ENCODE results near the gene SLCO3A1.

The SLCO3A1 gene

GRCh38 chr15:91890614-91891013 lies 37.1 kb downstream of the SLCO3A1 start:
- H3K36me3 ChIP-seq (ENCODE audit: control insufficient read depth in 2 of 2, insufficient read depth in 2 of 2, low read length in 2 of 2): no peaks in the 10 kb centered on the region
- H3K4me3 ChIP-seq (ENCODE audit: low read length in 2 of 2): no peak overlapping the region
- no peak overlapping the region for H3K27ac ChIP-seq (ENCODE audit: low read depth in 2 of 2, low read length in 2 of 2)
- no peak overlapping the region for H3K9ac ChIP-seq (ENCODE audit: low read depth in 1 of 2, low read length in 2 of 2)
- H3K27me3 ChIP-seq (ENCODE audit: control insufficient read depth in 2 of 2, insufficient read depth in 2 of 2, low read length in 2 of 2): no peaks in the 10 kb centered on the region
- H3K4me1 ChIP-seq (ENCODE audit: control insufficient read depth in 2 of 2, insufficient read depth in 2 of 2, low read length in 2 of 2): peaks cover 14 to 16% of the 10 kb centered on the region in 2 donors
- H3K9me3 ChIP-seq (ENCODE audit: control insufficient read depth in 2 of 2, low read length in 2 of 2): no peaks in the 10 kb centered on the region

- no peaks in the 10 kb centered on the region for H3K36me3 ChIP-seq (ENCODE audit: control insufficient read depth in 2 of 2, insufficient read depth in 2 of 2, low read length in 2 of 2)
- H3K9ac ChIP-seq (ENCODE audit: low read depth in 1 of 2, low read length in 2 of 2): no peak overlapping the region
- H3K9me3 ChIP-seq (ENCODE audit: control insufficient read depth in 2 of 2, low read length in 2 of 2): no peaks in the 10 kb centered on the region
- no peak overlapping the region for H3K27ac ChIP-seq (ENCODE audit: low read depth in 2 of 2, low read length in 2 of 2)
- no peaks in the 10 kb centered on the region for H3K27me3 ChIP-seq (ENCODE audit: control insufficient read depth in 2 of 2, insufficient read depth in 2 of 2, low read length in 2 of 2)
- H3K4me3 ChIP-seq (ENCODE audit: low read length in 2 of 2): no peak overlapping the region
- peaks cover 14 to 16% of the 10 kb centered on the region in 2 donors for H3K4me1 ChIP-seq (ENCODE audit: control insufficient read depth in 2 of 2, insufficient read depth in 2 of 2, low read length in 2 of 2)
These were observed 37.6 kb downstream of the SLCO3A1 start for GRCh38 chr15:91891101-91891500.

- Histone ChIP-seq H3K4me1 (ENCODE audit: control insufficient read depth in 2 of 2, insufficient read depth in 2 of 2, low read length in 2 of 2) (peaks cover 14 to 16% of the 10 kb centered on the region in 2 donors), H3K36me3 (ENCODE audit: control insufficient read depth in 2 of 2, insufficient read depth in 2 of 2, low read length in 2 of 2) (no peaks in the 10 kb centered on the region), H3K9ac (ENCODE audit: low read depth in 1 of 2, low read length in 2 of 2) (no peak overlapping the region), H3K27me3 (ENCODE audit: control insufficient read depth in 2 of 2, insufficient read depth in 2 of 2, low read length in 2 of 2) (no peaks in the 10 kb centered on the region), H3K27ac (ENCODE audit: low read depth in 2 of 2, low read length in 2 of 2) (no peak overlapping the region), H3K9me3 (ENCODE audit: control insufficient read depth in 2 of 2, low read length in 2 of 2) (no peaks in the 10 kb centered on the region), H3K4me3 (ENCODE audit: low read length in 2 of 2) (no peak overlapping the region)
These were observed 38.4 kb downstream of the SLCO3A1 start for GRCh38 chr15:91891788-91892345.

- Histone ChIP-seq H3K4me3 (ENCODE audit: low read length in 2 of 2) (no peak overlapping the region), H3K36me3 (ENCODE audit: control insufficient read depth in 2 of 2, insufficient read depth in 2 of 2, low read length in 2 of 2) (no peaks in the 10 kb centered on the region), H3K27ac (ENCODE audit: low read depth in 2 of 2, low read length in 2 of 2) (no peak overlapping the region), H3K9me3 (ENCODE audit: control insufficient read depth in 2 of 2, low read length in 2 of 2) (no peaks in the 10 kb centered on the region), H3K27me3 (ENCODE audit: control insufficient read depth in 2 of 2, insufficient read depth in 2 of 2, low read length in 2 of 2) (no peaks in the 10 kb centered on the region), H3K4me1 (ENCODE audit: control insufficient read depth in 2 of 2, insufficient read depth in 2 of 2, low read length in 2 of 2) (peaks cover 11 to 14% of the 10 kb centered on the region in 2 donors), H3K9ac (ENCODE audit: low read depth in 1 of 2, low read length in 2 of 2) (no peak overlapping the region)
These were observed 38.9 kb downstream of the SLCO3A1 start for GRCh38 chr15:91892436-91892835.

- Histone ChIP-seq H3K27me3 (ENCODE audit: control insufficient read depth in 2 of 2, insufficient read depth in 2 of 2, low read length in 2 of 2) (no peaks in the 10 kb centered on the region), H3K36me3 (ENCODE audit: control insufficient read depth in 2 of 2, insufficient read depth in 2 of 2, low read length in 2 of 2) (no peaks in the 10 kb centered on the region), H3K9me3 (ENCODE audit: control insufficient read depth in 2 of 2, low read length in 2 of 2) (no peaks in the 10 kb centered on the region), H3K4me1 (ENCODE audit: control insufficient read depth in 2 of 2, insufficient read depth in 2 of 2, low read length in 2 of 2) (no peaks in the 10 kb centered on the region), H3K27ac (ENCODE audit: low read depth in 2 of 2, low read length in 2 of 2) (no peak overlapping the region), H3K9ac (ENCODE audit: low read depth in 1 of 2, low read length in 2 of 2) (no peak overlapping the region), H3K4me3 (ENCODE audit: low read length in 2 of 2) (no peak overlapping the region)
These were observed 41.1 kb downstream of the SLCO3A1 start for GRCh38 chr15:91894606-91895005.

GRCh38 chr15:91895051-91895450 lies 41.5 kb downstream of the SLCO3A1 start:
- Histone ChIP-seq H3K9ac (ENCODE audit: low read depth in 1 of 2, low read length in 2 of 2) (no peak overlapping the region), H3K4me1 (ENCODE audit: control insufficient read depth in 2 of 2, insufficient read depth in 2 of 2, low read length in 2 of 2) (no peaks in the 10 kb centered on the region), H3K36me3 (ENCODE audit: control insufficient read depth in 2 of 2, insufficient read depth in 2 of 2, low read length in 2 of 2) (no peaks in the 10 kb centered on the region), H3K27ac (ENCODE audit: low read depth in 2 of 2, low read length in 2 of 2) (no peak overlapping the region), H3K9me3 (ENCODE audit: control insufficient read depth in 2 of 2, low read length in 2 of 2) (no peaks in the 10 kb centered on the region), H3K27me3 (ENCODE audit: control insufficient read depth in 2 of 2, insufficient read depth in 2 of 2, low read length in 2 of 2) (no peaks in the 10 kb centered on the region), H3K4me3 (ENCODE audit: low read length in 2 of 2) (no peak overlapping the region)

GRCh38 chr15:91896341-91897055 lies 43.0 kb downstream of the SLCO3A1 start:
- Histone ChIP-seq H3K27me3 (ENCODE audit: control insufficient read depth in 2 of 2, insufficient read depth in 2 of 2, low read length in 2 of 2) (no peaks in the 10 kb centered on the region), H3K9ac (ENCODE audit: low read depth in 1 of 2, low read length in 2 of 2) (no peak overlapping the region), H3K27ac (ENCODE audit: low read depth in 2 of 2, low read length in 2 of 2) (no peak overlapping the region), H3K36me3 (ENCODE audit: control insufficient read depth in 2 of 2, insufficient read depth in 2 of 2, low read length in 2 of 2) (no peaks in the 10 kb centered on the region), H3K4me3 (ENCODE audit: low read length in 2 of 2) (no peak overlapping the region), H3K9me3 (ENCODE audit: control insufficient read depth in 2 of 2, low read length in 2 of 2) (no peaks in the 10 kb centered on the region), H3K4me1 (ENCODE audit: control insufficient read depth in 2 of 2, insufficient read depth in 2 of 2, low read length in 2 of 2) (no peaks in the 10 kb centered on the region)

- Histone ChIP-seq H3K27ac (ENCODE audit: low read depth in 2 of 2, low read length in 2 of 2) (no peak overlapping the region), H3K9ac (ENCODE audit: low read depth in 1 of 2, low read length in 2 of 2) (no peak overlapping the region), H3K4me1 (ENCODE audit: control insufficient read depth in 2 of 2, insufficient read depth in 2 of 2, low read length in 2 of 2) (no peaks in the 10 kb centered on the region)
These were observed 44.3 kb downstream of the SLCO3A1 start for GRCh38 chr15:91897585-91898372.

GRCh38 chr15:91898843-91899242 lies 45.3 kb downstream of the SLCO3A1 start:
- no peaks in the 10 kb centered on the region for H3K9me3 ChIP-seq (ENCODE audit: control insufficient read depth in 2 of 2, low read length in 2 of 2)

More at GRCh38 chr15:91897585-91898372, 44.3 kb downstream of the SLCO3A1 start:
- Histone ChIP-seq H3K9me3 (ENCODE audit: control insufficient read depth in 2 of 2, low read length in 2 of 2) (no peaks in the 10 kb centered on the region), H3K4me3 (ENCODE audit: low read length in 2 of 2) (no peak overlapping the region), H3K27me3 (ENCODE audit: control insufficient read depth in 2 of 2, insufficient read depth in 2 of 2, low read length in 2 of 2) (no peaks in the 10 kb centered on the region), H3K36me3 (ENCODE audit: control insufficient read depth in 2 of 2, insufficient read depth in 2 of 2, low read length in 2 of 2) (no peaks in the 10 kb centered on the region)

GRCh38 chr15:91904942-91905341 lies 51.4 kb downstream of the SLCO3A1 start:
- Histone ChIP-seq H3K27ac (ENCODE audit: low read depth in 2 of 2, low read length in 2 of 2) (no peak overlapping the region), H3K9me3 (ENCODE audit: control insufficient read depth in 2 of 2, low read length in 2 of 2) (no peaks in the 10 kb centered on the region), H3K36me3 (ENCODE audit: control insufficient read depth in 2 of 2, insufficient read depth in 2 of 2, low read length in 2 of 2) (no peaks in the 10 kb centered on the region), H3K4me3 (ENCODE audit: low read length in 2 of 2) (no peak overlapping the region), H3K4me1 (ENCODE audit: control insufficient read depth in 2 of 2, insufficient read depth in 2 of 2, low read length in 2 of 2) (no peaks in the 10 kb centered on the region), H3K9ac (ENCODE audit: low read depth in 1 of 2, low read length in 2 of 2) (peak overlapping the region in 1 of 2 donors; percentile 5), H3K27me3 (ENCODE audit: control insufficient read depth in 2 of 2, insufficient read depth in 2 of 2, low read length in 2 of 2) (no peaks in the 10 kb centered on the region)

More at GRCh38 chr15:91898843-91899242, 45.3 kb downstream of the SLCO3A1 start:
- Histone ChIP-seq H3K27ac (ENCODE audit: low read depth in 2 of 2, low read length in 2 of 2) (no peak overlapping the region), H3K36me3 (ENCODE audit: control insufficient read depth in 2 of 2, insufficient read depth in 2 of 2, low read length in 2 of 2) (no peaks in the 10 kb centered on the region), H3K27me3 (ENCODE audit: control insufficient read depth in 2 of 2, insufficient read depth in 2 of 2, low read length in 2 of 2) (no peaks in the 10 kb centered on the region), H3K4me3 (ENCODE audit: low read length in 2 of 2) (no peak overlapping the region), H3K4me1 (ENCODE audit: control insufficient read depth in 2 of 2, insufficient read depth in 2 of 2, low read length in 2 of 2) (no peaks in the 10 kb centered on the region), H3K9ac (ENCODE audit: low read depth in 1 of 2, low read length in 2 of 2) (no peak overlapping the region)

Measured in mucosa of rectum (tissue), 2 donors.